Stimulated activated CD8-positive, alpha-beta memory T cell treated with anti-CD3 and anti-CD28 coated beads, Interleukin-15, amount 100 ng/mL, for 4 hours (primary cell): ENCODE results near the gene CTDNEP1.

Experiments
- DNase-seq, 2 donors: peaks; one replicate each; pipeline ENCODE4 v3.0.0-alpha.2; 2020; ENCODE audit warnings: low read depth in 2 of 2

Gene CTDNEP1

GRCh38 chr17:7251661-7252175 lies at the start of gene CTDNEP1:
Gene CTDNEP1 (minus strand): TSS chr17:7251734. CDS start chr17:7251296, 438 bp downstream.
- DNase-seq = peak; percentile 97 to 99

- DNase-seq = peak in 1 of 2 donors; percentile 40
Measured at GRCh38 chr17:7296189-7296861, 44.8 kb upstream of the CTDNEP1 start.

GRCh38 chr17:7295230-7296180 lies 44.0 kb upstream of the CTDNEP1 start:
- no peak for DNase-seq

- peak; percentile 57 to 58 for DNase-seq
Measured at GRCh38 chr17:7294614-7295153, 43.1 kb upstream of the CTDNEP1 start, which contains the start of gene YBX2. Gene YBX2 (minus strand): TSS chr17:7294639. CDS start chr17:7294500, 139 bp downstream.

- no peak for DNase-seq
Measured at GRCh38 chr17:7293816-7294613, 42.5 kb upstream of the CTDNEP1 start.

GRCh38 chr17:7293159-7293558 lies 41.6 kb upstream of the CTDNEP1 start:
- DNase-seq = no peak

GRCh38 chr17:7292729-7293128 lies 41.2 kb upstream of the CTDNEP1 start:
- no peak for DNase-seq

GRCh38 chr17:7292194-7292593 lies 40.7 kb upstream of the CTDNEP1 start:
- no peak for DNase-seq

GRCh38 chr17:7290685-7291084 lies 39.2 kb upstream of the CTDNEP1 start:
- no peak for DNase-seq

GRCh38 chr17:7290166-7290565 lies 38.6 kb upstream of the CTDNEP1 start:
- DNase-seq = no peak

GRCh38 chr17:7289256-7290032 lies 37.9 kb upstream of the CTDNEP1 start:
- DNase-seq = no peak

- DNase-seq = no peak
Measured at GRCh38 chr17:7285679-7286078, 34.1 kb upstream of the CTDNEP1 start.

- DNase-seq = no peak
Measured at GRCh38 chr17:7284911-7285310, 33.4 kb upstream of the CTDNEP1 start.

- DNase-seq = no peak
Measured at GRCh38 chr17:7283471-7284216, 32.1 kb upstream of the CTDNEP1 start.

- no peak for DNase-seq
Measured at GRCh38 chr17:7282752-7283321, 31.3 kb upstream of the CTDNEP1 start.

GRCh38 chr17:7281953-7282751 lies 30.6 kb upstream of the CTDNEP1 start:
- no peak for DNase-seq

- peak; percentile 71 to 79 for DNase-seq
Measured at GRCh38 chr17:7281074-7281952, 29.8 kb upstream of the CTDNEP1 start, which contains the start of gene SLC2A4. Gene SLC2A4 (plus strand): TSS chr17:7281718. CDS start chr17:7281935, 217 bp downstream.
